GM12878 (cell line): Measurements from ENCODE around the gene ASB3.

ENCODE experiments used
- BMI1 ChIP-seq: fragments of 450-650 bp; IDR thresholded peaks from 2 replicates; pipeline ENCODE4 v1.6.1; 2016; ENCODE audit warnings: mild to moderate bottlenecking, moderate library complexity, borderline replicate concordance
- CHD2 ChIP-seq: IDR thresholded peaks from 2 replicates; pipeline ENCODE4 v1.6.1; 2011; ENCODE audit warnings: low read depth, low read length, improper control_type of control experiment, borderline replicate concordance
- EP300 ChIP-seq, 2 experiments: fragments of 150-350 bp in 1 of 2; IDR thresholded peaks; 2 replicates each; pipeline ENCODE4 v1.6.1; 2011 to 2012; ENCODE audit warnings: low read depth in 2 of 2, low read length in 2 of 2, borderline replicate concordance in 1 of 2, improper control_type of control experiment in 1 of 2, inconsistent platforms in 1 of 2; ENCODE audit not compliant: control insufficient read depth in 1 of 2
- GABPA ChIP-seq: IDR thresholded peaks from 2 replicates; pipeline ENCODE4 v1.6.1; 2014; ENCODE audit warnings: antibody characterized with exemption, low read depth, mild to moderate bottlenecking, inconsistent platforms
- HDAC2 ChIP-seq: fragments of 200-600 bp; sonication (generic); IDR thresholded peaks from 2 replicates; pipeline ENCODE4 v1.6.1; 2017
- MTA3 ChIP-seq: IDR thresholded peaks from 2 replicates; pipeline ENCODE4 v1.6.1; 2012; ENCODE audit warnings: low read length, inconsistent platforms, borderline replicate concordance
- POLR2A ChIP-seq: IDR thresholded peaks from 2 replicates; pipeline ENCODE4 v1.6.1; 2011; ENCODE audit warnings: low read depth, mild to moderate bottlenecking, low read length
- POLR2AphosphoS2 ChIP-seq: IDR thresholded peaks from 2 replicates; pipeline ENCODE4 v1.6.1; 2011; ENCODE audit warnings: low read depth, mild to moderate bottlenecking, low read length, improper control_type of control experiment, moderate library complexity
- POLR2AphosphoS5 ChIP-seq: IDR thresholded peaks from 2 replicates; pipeline ENCODE4 v1.6.1; 2011; ENCODE audit warnings: mild to moderate bottlenecking, low read length, inconsistent platforms
- SIN3A ChIP-seq: IDR thresholded peaks from 2 replicates; pipeline ENCODE4 v1.6.1; 2012; ENCODE audit warnings: low read depth, low read length, improper control_type of control experiment
- YBX1 ChIP-seq: fragments of 450-650 bp; IDR thresholded peaks from 2 replicates; pipeline ENCODE4 v1.6.1; 2016; ENCODE audit warnings: antibody characterized with exemption
- TF ChIP-seq, protein P1 (sequence below), 3 experiments: IDR thresholded peaks in 2 of 3; conservative IDR thresholded peaks in 1 of 3; 2 replicates each; pipeline ENCODE4 v1.5.1; 2011; ENCODE audit warnings: low read depth in 3 of 3, low read length in 3 of 3, mild to moderate bottlenecking in 3 of 3, control low read depth in 2 of 3, moderate library complexity in 2 of 3, inconsistent platforms in 1 of 3, mixed read lengths in 1 of 3; ENCODE audit not compliant: control insufficient read depth in 2 of 3, insufficient read depth in 1 of 3; ENCODE audit errors: extremely low read depth in 1 of 3

DNA sequence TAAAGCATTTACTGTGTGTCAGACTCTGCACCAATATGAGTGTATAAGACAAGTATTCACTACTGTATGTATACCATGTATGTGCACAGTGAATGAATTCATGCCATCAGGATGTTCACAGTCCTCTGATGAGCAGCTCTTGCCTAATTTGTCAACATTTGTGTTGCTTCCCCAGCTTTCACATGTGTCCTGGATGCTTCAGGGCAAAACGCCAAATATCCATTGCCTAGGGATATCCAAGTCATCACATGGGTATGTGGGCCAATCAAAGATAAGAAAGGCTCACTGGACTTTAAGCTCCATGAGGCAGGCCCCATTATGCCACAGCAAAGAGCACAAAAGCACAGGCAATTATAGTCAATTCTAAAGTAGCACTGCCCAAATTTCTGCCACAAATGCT lies 153.3 kb downstream of the ASB3 start:
- TF ChIP-seq HDAC2: no peak
- no peak for TF ChIP-seq SIN3A
- no peak for TF ChIP-seq POLR2A
- TF ChIP-seq EP300 (IDR thresholded peaks at IDR 0.05; ENCODE audit: borderline replicate concordance in 1 of 2, control insufficient read depth in 1 of 2, low read depth in 2 of 2, low read length in 2 of 2): no peak
- no peak for TF ChIP-seq CHD2
- TF ChIP-seq, protein P1, sequence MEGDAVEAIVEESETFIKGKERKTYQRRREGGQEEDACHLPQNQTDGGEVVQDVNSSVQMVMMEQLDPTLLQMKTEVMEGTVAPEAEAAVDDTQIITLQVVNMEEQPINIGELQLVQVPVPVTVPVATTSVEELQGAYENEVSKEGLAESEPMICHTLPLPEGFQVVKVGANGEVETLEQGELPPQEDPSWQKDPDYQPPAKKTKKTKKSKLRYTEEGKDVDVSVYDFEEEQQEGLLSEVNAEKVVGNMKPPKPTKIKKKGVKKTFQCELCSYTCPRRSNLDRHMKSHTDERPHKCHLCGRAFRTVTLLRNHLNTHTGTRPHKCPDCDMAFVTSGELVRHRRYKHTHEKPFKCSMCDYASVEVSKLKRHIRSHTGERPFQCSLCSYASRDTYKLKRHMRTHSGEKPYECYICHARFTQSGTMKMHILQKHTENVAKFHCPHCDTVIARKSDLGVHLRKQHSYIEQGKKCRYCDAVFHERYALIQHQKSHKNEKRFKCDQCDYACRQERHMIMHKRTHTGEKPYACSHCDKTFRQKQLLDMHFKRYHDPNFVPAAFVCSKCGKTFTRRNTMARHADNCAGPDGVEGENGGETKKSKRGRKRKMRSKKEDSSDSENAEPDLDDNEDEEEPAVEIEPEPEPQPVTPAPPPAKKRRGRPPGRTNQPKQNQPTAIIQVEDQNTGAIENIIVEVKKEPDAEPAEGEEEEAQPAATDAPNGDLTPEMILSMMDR (IDR thresholded peaks at IDR 0.05 in 2 of 3, conservative IDR thresholded peaks at IDR 0.05 in 1 of 3; ENCODE audit: control insufficient read depth in 2 of 3, extremely low read depth in 1 of 3, insufficient read depth in 1 of 3, low read depth in 3 of 3, low read length in 3 of 3): no peak
- TF ChIP-seq GABPA: no peak
- TF ChIP-seq BMI1: no peak
- TF ChIP-seq YBX1: no peak
- TF ChIP-seq POLR2AphosphoS2: no peak
- TF ChIP-seq POLR2AphosphoS5: no peak
- no peak for TF ChIP-seq MTA3
